Umbilical cord (tissue), 2 donors: ENCODE data around the gene IFNL4. TPM values are rescaled to one million over a fixed set of nuclear protein-coding genes. Genes with fewer than 3 reads are reported as not detected.
A peak's percentile ranks its signal among the peaks of the same experiment; 100 is the strongest.
"Not testable (repeated sequence)": the region's sequence is repeated elsewhere in the genome, so short reads cannot be mapped to it uniquely, and the experiment has no call there.

Source experiments
- DNase-seq: peaks from one replicate; pipeline ENCODE4 v3.0.0-alpha.2; 2015; ENCODE audit warnings: low spot score
- total RNA-seq: library from RNA; depleted of rRNA; stranded (reverse); fragments of >200 nt; gene quantifications from one replicate; pipeline ENCODE4 v1.2.3, GENCODE V29; 2014; ENCODE audit warnings: low replicate concordance; ENCODE audit not compliant: insufficient read depth

IFNL4 gene
- total RNA-seq, 1 donor from 2014 or later, result not detected

- no peak for DNase-seq
Observed at GRCh38 chr19:39257227-39257626, 8.6 kb upstream of the IFNL4 start.

- no peak for DNase-seq
Observed at GRCh38 chr19:39254531-39255345, 6.1 kb upstream of the IFNL4 start.

DNA sequence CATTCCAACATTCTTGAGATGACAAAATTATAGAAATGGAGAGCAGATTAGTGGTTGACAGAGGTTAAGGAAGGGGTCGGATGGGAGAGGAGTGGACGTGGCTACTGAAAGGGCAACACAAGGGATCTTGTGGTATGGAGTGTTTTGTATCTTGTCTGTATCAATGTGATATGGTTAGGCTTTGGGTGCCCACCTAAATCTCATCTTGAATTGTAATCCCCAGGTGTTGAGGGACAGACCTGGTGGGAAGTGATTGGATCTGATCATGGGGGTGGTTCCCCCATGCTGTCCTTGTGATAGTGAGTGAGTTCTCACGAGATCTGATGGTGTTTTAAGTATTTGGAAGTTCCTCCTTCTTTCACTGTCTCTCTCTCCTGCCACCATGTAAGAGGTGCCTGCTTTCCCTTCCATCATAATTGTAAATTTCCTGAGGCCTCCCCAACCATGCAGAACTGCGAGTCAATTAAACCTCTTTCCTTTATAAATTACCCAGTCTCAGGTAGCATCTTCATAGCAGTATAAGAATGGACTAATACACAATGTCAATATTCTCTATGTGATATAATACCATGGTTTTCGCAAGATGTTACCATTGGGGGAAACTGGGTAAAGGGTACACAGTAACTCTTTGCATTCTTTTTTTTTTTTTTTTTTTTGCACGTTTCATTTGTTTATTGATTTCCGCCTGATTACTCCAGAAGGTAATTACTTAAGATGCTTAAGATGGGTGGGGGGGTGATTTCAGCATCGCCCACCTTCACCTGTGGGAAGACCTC is 4.9 kb upstream of the IFNL4 start:
- DNase-seq, result no peak

DNA sequence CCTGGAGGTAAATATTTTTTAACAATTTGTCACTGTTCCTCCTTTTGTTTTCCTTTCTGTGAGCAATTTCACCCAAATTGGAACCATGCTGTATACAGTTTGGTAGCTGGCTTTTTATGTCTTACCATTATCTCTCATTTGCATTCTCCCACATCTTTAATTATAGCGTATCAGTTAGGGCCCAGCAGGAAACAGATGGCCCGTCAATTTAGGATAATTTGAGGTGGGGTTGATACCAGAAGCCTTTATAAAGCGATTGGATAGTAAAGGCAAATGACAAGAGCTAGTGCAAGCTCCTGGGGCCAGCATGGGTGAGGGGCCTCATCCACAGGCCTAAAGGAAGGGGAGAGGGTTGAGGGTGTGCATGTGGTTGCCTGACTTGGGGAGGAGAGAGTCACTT is 3.8 kb upstream of the IFNL4 start:
- no peak for DNase-seq

GRCh38 chr19:39251846-39252245 is 3.2 kb upstream of the IFNL4 start:
- no peak for DNase-seq

GRCh38 chr19:39251081-39251480 is 2.4 kb upstream of the IFNL4 start:
- DNase-seq, result no peak

DNA sequence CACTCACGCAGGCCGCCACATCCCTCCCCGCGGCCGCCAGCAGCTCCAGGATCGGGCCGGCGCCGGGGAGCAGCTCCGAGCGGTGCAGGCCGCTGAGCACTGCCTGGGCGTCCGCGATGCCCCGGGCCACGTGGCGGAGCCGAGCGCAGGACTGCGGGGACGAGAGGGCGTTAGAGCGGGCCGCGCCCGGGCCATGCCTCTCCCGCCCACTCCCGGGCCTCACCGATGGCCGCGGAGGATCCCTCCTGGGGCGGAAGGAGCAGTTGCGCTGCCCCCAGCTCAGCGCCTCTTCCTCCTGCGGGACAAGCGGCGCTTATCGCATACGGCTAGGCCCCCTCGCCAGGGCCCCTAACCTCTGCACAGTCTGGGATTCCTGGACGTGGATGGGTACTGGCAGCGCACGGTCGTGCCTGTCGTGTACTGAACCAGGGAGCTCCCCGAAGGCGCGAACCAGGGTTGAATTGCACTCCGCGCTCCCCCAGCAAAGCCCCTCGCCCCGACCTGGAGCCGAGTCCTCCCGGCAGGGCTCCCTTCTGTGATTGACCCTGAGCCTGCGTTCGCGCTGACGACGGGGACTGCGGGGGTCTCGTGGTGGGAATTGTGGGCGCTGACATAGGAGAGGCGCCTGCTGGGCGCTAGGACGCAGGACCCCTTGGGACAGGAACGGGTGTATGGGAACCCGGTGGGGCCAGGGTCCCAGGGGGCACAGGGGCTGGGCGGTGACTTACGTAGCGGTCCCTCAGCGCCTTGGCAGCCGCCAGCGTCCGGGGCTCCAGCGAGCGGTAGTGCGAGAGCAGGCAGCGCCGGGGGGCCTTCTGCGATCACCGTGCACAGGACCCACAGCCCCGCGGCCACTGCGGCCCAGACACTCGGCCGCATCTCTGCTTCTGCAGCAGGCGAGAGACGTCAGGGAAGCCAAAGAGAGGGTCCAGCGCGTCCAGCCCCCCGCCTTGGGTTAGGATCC is 673 bp downstream of the IFNL4 start:
- peak; percentile 18 for DNase-seq

GRCh38 chr19:39246951-39247669 is 1.5 kb downstream of the IFNL4 start:
- peak; percentile 24 for DNase-seq

GRCh38 chr19:39245166-39245565 is 3.5 kb downstream of the IFNL4 start:
- not testable (repeated sequence) for DNase-seq

- not testable (repeated sequence) for DNase-seq
Observed at GRCh38 chr19:39244410-39245100, 4.1 kb downstream of the IFNL4 start, which contains the start of gene IFNL3. Gene IFNL3, minus strand, starts transcription at chr19:39245006. Its CDS starts 39 bp downstream, at chr19:39244967.

GRCh38 chr19:39243741-39244140 is 4.9 kb downstream of the IFNL4 start:
- not testable (repeated sequence) for DNase-seq

DNA sequence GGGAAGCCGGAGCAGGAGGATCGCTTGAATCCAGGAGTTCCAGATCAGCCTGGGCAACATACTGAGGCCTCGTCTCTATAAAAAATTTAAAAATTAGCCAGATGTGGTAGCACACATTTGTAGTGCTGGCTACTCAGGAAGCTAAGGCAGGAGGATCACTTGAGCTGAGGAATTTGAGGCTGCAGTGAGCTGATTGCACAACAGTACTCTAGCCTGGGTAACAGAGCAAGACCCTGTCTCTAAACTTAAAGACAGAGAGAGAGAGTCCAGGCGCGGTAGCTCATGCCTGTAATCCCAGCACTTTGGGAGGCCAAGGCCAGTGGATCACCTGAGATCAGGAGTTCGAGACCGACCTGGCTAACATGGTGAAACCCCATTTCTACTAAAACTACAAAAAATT is 8.2 kb downstream of the IFNL4 start:
- no peak for DNase-seq

DNA sequence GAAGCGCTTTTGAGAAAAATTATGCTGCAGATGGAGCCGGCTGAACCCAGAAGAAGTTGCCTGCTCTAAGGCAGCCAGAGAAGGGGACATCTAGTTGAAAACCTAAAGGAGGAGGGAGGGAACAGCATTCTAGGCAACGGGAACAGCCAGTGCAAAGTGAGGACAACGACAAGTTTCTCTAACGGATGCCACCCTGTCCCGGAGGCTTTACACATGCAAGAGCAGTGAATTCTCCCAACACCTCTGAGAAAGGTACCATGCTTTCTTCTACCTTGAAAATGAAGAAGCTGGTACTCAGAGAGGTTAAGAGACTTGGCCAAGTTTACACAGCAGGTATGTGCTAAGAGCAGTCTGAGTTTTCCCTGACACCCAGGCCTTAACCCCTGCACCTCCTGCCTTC is 9.7 kb downstream of the IFNL4 start:
- no peak for DNase-seq

GRCh38 chr19:39238209-39238608 is 10.4 kb downstream of the IFNL4 start:
- no peak for DNase-seq

- DNase-seq, result no peak
Observed at GRCh38 chr19:39237200-39238184, 11.2 kb downstream of the IFNL4 start.

GRCh38 chr19:39236527-39236926 is 12.1 kb downstream of the IFNL4 start:
- no peak for DNase-seq

- DNase-seq, result no peak
Observed at GRCh38 chr19:39232708-39233107, 15.9 kb downstream of the IFNL4 start.

DNA sequence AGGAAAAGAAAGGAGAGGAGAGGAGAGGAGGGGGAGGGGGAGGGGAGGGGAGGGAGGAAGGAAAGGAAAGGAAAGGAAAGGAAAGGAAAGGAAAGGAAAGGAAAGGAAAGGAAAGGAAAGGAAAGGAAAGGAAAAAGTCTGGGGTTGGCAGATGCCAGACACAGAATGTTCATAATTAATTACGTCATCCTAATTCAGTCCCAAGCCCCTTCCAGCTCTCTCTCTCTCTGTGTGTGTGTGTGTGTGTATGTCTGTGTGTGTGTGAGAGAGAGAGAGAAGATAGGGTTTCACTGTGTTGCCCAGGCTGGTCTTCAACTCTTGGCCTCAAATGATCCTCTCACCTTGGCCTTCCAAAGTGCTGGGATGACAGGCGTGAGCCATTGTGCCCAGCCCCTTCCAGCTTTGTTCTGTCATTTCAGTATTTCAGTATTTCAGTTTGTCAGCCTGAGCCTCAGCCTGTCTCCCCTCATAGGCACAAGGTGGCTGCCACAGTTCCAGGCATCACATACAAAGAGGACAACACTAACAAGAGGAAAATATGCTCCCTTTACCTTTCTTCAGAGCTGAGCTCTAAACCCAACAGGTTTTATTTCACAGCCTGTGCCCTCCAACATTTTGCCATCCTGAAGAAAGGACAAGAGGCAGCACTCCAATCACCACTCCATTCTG is 18.4 kb downstream of the IFNL4 start:
- DNase-seq, result no peak
